Measurements from ENCODE around the gene PARK7.

The PARK7 gene

DNA sequence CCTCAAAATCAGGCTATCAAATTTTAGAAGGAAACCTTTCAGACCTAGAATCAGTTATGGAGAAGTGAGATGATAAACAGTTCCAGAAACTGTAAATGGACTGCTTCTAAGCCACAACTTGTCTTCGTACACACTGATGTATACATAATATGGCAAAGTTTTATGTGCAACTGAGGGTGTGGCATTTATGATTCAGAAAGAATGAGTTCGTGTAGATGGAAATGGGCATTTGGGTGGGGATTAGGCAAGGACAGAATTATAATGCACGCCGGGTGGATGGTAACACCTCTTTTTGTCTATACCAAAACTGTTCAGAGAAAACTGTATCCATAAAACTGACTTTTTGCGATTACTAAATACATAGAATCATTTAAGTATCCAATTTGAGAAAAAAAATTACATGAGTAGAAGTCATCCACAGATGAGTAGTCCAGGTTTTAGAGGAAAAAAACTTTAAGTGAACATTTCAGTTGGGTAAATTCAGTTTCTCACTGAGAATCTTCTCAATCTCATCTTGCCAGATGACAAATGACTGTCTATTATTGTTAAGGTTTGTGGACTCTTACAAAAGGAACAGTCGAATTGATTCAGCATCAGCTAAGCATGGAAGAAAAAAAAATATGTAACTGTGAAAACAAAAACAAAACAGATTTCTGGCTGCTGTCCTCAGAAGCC, 42.1 kb downstream of the PARK7 start:
- TF ChIP-seq, protein P1, sequence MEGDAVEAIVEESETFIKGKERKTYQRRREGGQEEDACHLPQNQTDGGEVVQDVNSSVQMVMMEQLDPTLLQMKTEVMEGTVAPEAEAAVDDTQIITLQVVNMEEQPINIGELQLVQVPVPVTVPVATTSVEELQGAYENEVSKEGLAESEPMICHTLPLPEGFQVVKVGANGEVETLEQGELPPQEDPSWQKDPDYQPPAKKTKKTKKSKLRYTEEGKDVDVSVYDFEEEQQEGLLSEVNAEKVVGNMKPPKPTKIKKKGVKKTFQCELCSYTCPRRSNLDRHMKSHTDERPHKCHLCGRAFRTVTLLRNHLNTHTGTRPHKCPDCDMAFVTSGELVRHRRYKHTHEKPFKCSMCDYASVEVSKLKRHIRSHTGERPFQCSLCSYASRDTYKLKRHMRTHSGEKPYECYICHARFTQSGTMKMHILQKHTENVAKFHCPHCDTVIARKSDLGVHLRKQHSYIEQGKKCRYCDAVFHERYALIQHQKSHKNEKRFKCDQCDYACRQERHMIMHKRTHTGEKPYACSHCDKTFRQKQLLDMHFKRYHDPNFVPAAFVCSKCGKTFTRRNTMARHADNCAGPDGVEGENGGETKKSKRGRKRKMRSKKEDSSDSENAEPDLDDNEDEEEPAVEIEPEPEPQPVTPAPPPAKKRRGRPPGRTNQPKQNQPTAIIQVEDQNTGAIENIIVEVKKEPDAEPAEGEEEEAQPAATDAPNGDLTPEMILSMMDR (IDR thresholded peaks at IDR 0.05; ENCODE audit: poor library complexity, severe bottlenecking): no peak
- H3K27ac ChIP-seq (ENCODE audit: poor library complexity, severe bottlenecking): peak overlapping the region; percentile 99
- H3K9me3 ChIP-seq (ENCODE audit: severe bottlenecking): no peaks in the 10 kb centered on the region
- H3K4me3 ChIP-seq (ENCODE audit: severe bottlenecking): no peak overlapping the region
- DNase-seq (ENCODE audit: low spot score) (no peak), ATAC-seq (ENCODE audit: low read depth) (no peak)
- H3K36me3 ChIP-seq (ENCODE audit: low read depth): no peaks in the 10 kb centered on the region
- no peaks in the 10 kb centered on the region for H3K27me3 ChIP-seq (ENCODE audit: insufficient read depth, poor library complexity, severe bottlenecking)
- H3K4me1 ChIP-seq (ENCODE audit: insufficient read depth, poor library complexity, severe bottlenecking): peaks cover 32% of the 10 kb centered on the region

DNA sequence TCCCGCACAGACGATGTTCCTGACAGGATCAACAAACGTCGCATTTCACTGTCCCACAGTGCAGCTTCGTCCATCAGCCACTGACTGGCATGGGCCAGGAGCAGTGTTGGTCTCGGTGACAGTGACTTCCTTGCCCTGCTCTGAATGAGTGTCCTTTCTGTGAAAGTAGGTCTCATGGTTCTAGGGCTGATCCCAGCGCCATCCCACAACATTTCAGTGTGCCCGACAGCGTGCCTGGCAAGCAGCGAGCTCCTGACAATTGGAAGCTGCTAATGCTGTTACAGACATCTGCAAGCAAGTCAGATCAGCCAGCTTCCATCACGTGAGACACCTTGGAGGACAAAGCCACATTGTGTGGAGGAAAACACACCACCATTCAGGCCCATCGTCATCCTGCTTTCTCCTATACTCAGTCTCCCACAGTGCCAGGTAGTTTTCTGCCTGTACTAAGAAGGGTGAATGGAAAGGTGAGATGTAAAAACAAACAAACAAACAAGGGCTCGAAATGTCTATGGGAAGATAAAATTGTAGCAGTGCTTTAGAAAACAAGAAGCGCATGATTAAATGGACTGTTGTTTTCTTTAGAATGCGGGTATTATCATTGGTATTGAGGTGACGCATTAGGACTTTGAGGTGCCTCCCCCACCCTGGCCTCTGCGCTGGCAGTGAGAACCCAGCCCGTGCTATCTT, 42.7 kb downstream of the PARK7 start:
- no peak for ATAC-seq (ENCODE audit: low read depth)
- no peak overlapping the region for H3K4me3 ChIP-seq (ENCODE audit: severe bottlenecking)
- TF ChIP-seq, protein P1 (IDR thresholded peaks at IDR 0.05; ENCODE audit: poor library complexity, severe bottlenecking): no peak
- DNase-seq (ENCODE audit: low spot score): no peak
- H3K27me3 ChIP-seq (ENCODE audit: insufficient read depth, poor library complexity, severe bottlenecking): no peaks in the 10 kb centered on the region
- no peaks in the 10 kb centered on the region for H3K9me3 ChIP-seq (ENCODE audit: severe bottlenecking)
- no peaks in the 10 kb centered on the region for H3K36me3 ChIP-seq (ENCODE audit: low read depth)
- peak overlapping the region; percentile 99 for H3K27ac ChIP-seq (ENCODE audit: poor library complexity, severe bottlenecking)
- peaks cover 32% of the 10 kb centered on the region for H3K4me1 ChIP-seq (ENCODE audit: insufficient read depth, poor library complexity, severe bottlenecking)

DNA sequence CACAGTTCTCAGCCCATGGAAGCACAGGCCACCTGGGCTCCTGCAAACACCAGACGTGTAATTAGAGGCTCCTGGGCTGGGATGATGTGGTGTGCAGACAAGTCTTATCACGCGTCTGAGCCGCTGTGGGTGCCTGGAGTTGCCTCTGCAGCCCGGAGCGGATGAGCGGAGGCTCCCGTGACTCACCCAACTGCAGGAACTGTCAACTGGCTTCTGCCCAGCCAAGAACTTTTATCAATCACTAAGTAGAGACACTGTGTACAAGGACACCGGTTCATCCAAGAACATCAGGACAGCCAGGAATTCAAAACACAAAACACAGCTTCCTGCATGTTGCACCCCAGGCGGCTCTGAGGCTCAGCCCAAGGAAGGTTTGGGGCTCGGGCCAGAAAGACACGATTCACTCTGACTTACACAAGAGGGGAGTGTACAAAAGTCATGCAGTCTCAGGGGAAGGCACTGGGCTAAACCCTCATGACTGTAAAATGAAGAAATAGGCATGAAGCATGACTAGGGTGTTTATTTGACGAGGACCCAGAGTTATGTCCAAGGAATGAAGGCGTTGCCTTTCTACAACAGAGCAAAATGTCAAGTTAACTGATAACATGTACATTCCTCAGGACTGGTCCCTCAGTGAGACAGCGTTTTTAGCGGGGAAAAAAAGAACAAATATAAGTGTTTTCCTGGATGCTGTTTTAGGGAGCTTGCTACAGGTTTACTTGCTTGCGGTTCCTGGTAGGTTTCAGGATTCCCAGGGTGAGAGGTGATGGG, 43.5 kb downstream of the PARK7 start:
- H3K36me3 ChIP-seq (ENCODE audit: low read depth): peaks cover 4% of the 10 kb centered on the region
- TF ChIP-seq, protein P1 (IDR thresholded peaks at IDR 0.05; ENCODE audit: poor library complexity, severe bottlenecking): no peak
- no peak overlapping the region for H3K4me3 ChIP-seq (ENCODE audit: severe bottlenecking)
- peaks cover 32% of the 10 kb centered on the region for H3K4me1 ChIP-seq (ENCODE audit: insufficient read depth, poor library complexity, severe bottlenecking)
- no peaks in the 10 kb centered on the region for H3K9me3 ChIP-seq (ENCODE audit: severe bottlenecking)
- peak; percentile 78 for ATAC-seq (ENCODE audit: low read depth)
- H3K27ac ChIP-seq (ENCODE audit: poor library complexity, severe bottlenecking): peak overlapping the region; percentile 99
- DNase-seq (ENCODE audit: low spot score): peak; percentile 99
- H3K27me3 ChIP-seq (ENCODE audit: insufficient read depth, poor library complexity, severe bottlenecking): no peaks in the 10 kb centered on the region

DNA sequence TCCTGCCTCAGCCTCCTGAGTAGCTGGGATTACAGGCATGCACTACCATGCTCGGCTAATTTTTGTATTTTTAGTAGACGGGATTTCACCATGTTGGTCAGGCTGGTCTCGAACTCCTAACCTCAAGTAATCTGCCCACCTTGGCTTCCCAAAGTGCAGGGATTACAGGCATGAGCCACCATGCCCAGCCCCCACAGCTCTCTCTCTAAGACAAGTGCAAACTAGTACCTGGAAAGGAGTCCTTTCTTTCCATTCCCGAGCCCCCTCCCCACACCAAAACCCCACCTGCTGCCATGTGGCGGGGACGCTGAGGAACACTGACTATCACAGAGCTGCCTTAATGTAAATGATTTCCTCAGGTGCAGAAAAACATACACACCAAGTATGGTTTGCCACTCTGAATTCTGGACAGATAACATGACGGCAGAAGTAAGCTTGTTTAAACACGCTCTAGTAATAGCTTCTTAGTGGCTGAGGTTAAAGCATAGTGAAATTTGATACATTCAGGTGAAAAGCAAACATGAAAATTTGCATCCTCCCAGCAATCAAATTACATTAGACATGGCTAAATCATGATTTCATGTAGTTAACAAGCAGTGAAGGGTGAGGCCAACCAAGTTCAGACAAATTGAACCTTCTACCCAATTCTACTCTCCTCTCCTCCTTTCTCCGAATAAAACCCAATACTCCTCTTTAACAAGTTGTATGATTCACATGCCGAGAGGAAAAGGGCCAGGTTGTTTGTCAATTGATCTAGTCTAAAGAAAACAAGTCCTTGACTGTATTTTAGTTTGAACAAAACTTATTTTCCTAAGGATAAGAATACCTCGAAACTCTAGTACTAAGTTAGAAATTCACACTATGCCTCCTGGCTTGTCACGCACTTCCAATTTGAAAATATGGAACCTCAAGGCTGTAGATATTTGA, 44.8 kb downstream of the PARK7 start:
- H3K4me1 ChIP-seq (ENCODE audit: insufficient read depth, poor library complexity, severe bottlenecking): peaks cover 32% of the 10 kb centered on the region
- H3K27me3 ChIP-seq (ENCODE audit: insufficient read depth, poor library complexity, severe bottlenecking): no peaks in the 10 kb centered on the region
- peak overlapping the region; percentile 99 for H3K27ac ChIP-seq (ENCODE audit: poor library complexity, severe bottlenecking)
- H3K9me3 ChIP-seq (ENCODE audit: severe bottlenecking): no peaks in the 10 kb centered on the region
- TF ChIP-seq, protein P1 (IDR thresholded peaks at IDR 0.05; ENCODE audit: poor library complexity, severe bottlenecking): no peak
- H3K4me3 ChIP-seq (ENCODE audit: severe bottlenecking): no peak overlapping the region
- ATAC-seq (ENCODE audit: low read depth): peak; percentile 13
- peaks cover 17% of the 10 kb centered on the region for H3K36me3 ChIP-seq (ENCODE audit: low read depth)
- no peak for DNase-seq (ENCODE audit: low spot score)
